ENCODE data around the gene PTTG1IP. TPM values are rescaled to one million over a fixed set of nuclear protein-coding genes. Genes with fewer than 3 reads are reported as not detected.
A peak's percentile ranks its signal among the peaks of the same experiment; 100 is the strongest.

Gene PTTG1IP
- polyA plus RNA-seq, 10 donors = 116 to 144 (median 127) TPM

DNA sequence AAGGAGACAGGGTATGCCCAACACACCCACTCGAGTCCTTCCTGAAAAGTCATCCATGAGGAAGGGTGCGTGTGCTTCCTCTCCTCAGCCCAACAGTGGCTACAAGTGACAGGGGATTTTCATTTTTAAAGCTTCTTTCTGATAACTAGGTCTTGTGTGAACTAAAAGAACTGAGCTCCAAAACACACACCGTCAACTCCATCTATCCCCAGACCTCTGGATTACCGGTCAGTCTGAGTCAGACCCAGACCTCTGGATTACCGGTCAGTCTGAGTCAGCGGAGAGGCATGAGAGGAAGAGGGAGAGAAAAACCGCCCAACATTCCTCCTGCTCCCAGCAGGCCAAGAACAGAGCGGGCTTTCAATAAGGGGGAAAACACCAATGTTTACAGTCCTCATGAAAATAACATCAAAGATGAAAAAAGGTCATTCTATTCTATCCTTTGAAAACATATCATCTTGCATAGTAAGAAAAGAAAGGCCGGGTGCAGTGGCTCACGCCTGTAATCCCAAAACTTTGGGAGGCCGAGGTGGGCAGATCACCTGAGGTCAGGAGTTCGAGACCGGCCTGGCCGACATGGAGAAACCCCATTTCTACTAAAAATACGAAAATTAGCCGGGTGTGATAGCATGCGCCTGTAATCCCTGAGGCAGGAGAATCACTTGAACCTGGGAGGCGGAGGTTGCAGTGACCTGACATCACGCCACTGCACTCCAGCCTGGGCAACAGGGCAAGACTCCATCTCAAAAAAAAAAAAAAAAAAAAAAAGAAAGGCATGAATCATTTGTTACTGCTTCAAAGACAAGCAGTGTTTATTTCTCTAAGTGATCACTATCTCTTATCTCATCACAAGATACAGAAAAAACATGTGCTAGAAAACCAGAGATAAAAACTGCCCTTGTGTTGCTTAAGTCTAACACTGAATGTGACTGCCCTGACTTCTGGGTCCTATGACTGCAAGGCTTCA, 3.4 kb downstream of the PTTG1IP start:
- DNase-seq = peak in 2 of 3 donors; percentile 41 to 71

DNA sequence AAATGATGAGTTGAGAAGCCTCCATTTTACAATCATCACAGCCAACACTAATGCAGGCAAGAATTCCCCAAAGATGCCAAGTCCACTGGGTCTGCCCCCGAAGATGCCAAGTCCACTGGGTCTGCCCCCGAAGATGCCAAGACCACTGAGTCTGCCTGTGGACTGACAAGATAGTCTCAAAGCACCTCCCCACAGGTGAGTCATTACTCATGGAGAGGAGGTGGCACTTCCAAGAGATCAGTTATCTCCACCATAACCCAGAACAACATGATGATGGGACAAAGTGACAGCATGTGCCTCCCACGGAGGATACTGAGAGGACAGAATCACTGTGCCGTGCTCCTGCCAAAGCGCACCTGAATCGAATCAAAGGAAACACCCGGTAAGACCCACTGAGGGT, 4.8 kb downstream of the PTTG1IP start:
- no peak for DNase-seq

DNA sequence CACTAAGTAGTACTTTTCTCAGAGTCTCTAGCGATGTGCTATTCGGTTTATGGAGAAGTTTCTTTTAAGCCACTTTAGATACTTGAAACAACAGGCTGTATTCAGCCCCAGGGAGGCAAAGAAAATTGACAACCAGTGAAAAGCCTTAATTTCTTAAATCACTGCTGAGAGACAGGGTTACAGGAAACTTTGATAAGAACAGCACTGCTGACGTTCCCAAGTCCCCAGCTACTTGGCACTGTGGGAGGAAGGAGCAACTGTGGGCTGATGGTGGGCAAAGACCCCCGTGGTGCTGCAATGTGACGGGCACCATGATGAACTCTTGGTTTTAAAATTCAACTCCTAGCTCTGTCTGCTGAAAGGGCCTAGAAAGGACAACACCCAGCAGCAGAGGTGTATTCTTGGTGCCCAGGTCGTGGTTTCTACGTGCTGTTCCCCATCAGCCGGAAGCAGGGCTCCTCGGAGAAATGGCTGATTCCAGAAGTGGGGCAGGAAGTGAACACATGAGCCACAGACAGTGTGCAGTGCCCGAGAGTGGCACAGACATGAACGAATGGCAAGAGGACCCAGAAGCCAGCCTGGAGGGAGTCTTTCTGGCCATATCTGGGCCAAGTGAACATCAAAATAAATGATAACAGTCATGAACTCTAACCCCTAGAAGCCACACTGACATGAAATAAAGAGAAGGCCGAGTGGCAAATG, 5.3 kb downstream of the PTTG1IP start:
- DNase-seq = no peak

DNA sequence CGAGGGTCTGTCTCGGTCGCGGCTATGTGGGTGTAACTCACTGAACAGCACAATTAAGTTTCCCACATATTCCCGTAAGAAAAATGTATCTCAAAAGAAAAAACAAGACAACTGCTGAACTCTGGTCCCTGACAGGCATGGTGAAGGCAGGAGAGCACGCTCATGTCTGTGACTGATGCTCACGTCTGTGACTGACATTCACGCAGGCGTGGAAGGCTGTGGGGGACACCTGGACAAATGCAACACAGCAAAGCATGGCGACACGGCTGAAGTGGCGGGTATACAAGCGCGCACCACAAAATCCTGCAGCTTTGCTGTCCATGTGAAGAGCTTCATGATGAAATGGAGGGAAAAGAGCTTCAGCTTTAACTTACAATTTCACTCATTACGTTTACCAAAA, 6.0 kb downstream of the PTTG1IP start:
- DNase-seq = no peak

DNA sequence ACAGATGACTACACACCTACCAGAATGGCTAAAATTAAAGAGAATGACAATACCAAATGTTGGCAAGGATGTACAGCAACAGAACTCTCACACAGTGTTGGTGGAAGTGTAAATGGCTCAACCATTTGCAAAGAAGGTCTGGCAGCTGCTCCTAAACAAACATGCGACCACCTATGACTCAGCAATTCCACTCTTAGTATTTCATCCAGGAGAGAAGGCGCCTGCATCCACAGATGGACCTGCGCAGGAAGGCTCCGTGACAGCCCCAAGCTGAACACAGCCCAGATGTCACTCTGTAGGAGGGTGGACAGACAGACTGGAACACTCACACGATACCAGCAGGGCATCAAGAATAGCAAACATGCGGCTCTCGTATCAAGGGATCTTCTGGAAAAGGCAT, 6.7 kb downstream of the PTTG1IP start:
- DNase-seq = no peak

DNA sequence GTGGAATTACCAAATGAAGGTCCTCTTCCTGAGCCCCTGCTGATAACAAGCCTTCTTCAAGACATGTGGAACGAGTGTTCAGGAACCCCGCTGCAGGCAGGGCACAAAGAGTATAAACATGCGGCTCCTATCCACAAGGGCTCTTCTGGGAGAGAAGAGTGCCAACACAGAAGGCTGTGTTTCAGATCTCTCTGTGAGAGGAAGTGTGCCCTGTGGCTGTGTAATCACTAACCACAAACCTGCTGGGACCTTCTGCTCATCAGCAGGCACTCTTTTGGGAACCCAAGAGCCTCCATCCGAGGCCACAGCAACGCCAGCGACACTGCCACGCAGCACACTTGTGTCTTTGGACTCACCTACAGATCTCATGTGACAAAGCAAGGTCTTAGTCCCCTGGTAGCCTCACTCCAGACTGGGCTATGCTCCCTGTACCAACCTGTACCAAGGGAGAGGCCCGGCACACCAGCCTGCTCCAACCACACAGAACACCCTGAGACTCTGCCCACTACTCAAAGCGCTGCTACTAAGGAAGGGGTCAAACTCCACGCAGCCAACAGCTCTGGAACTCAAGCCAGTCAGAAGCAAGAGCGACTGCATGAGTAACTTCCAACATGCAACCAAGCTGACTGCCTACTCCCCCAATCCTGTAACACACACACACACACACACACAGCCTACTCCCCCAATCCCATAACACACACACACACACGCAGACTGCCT, 7.8 kb downstream of the PTTG1IP start:
- DNase-seq = no peak

DNA sequence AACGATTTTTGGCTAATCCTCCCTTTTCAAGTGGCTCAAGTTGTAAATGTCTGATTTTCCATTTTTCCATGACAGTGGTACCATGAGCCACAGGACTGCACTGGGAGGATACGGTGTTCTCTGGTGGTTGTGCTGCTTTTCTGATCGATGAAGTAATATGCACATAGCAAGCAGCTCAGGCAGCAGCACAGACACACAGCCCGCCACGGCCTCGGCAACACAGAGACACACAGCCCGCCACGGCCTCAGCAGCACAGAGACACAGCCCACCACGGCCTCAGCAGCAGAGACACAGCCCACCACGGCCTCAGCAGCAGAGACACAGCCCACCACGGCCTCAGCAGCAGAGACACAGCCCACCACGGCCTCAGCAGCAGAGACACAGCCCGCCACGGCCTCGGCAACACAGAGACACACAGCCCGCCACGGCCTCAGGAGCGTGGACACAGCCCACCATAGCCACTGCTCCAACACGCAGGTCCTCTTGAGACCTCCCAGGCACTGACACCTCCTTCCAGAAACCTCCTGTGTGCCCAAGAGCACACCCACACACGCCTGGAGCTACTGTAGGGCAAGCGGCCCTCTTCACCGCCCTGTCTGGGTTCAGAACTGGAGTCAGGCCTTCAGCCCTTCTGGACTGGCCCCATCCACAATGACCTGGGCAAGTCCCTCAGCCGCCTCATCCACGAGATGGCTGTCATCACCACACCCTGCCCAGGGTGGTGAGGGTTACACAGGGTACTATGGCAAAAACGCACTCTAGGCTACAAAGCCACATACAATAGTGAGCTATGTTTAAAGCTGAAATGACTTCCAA, 10.4 kb downstream of the PTTG1IP start:
- no peak for DNase-seq

DNA sequence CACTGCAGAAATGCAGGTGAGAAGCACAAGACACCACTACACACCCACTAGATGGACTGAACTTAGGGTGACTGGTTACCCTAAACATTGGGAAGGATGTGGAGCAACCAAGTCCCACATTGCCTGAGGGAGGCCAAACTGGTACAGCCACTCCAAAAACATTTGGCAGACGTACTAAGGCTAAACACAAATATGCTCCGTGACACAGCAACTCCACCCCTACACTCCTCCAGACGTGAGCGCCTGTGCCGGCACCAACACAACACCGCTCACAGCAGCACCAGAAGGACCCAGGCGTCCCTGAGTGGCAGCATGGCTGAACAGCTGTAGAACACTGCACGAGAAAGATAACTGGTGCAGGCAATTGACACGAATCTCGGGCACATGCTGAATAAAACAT, 14.7 kb downstream of the PTTG1IP start:
- DNase-seq = no peak

DNA sequence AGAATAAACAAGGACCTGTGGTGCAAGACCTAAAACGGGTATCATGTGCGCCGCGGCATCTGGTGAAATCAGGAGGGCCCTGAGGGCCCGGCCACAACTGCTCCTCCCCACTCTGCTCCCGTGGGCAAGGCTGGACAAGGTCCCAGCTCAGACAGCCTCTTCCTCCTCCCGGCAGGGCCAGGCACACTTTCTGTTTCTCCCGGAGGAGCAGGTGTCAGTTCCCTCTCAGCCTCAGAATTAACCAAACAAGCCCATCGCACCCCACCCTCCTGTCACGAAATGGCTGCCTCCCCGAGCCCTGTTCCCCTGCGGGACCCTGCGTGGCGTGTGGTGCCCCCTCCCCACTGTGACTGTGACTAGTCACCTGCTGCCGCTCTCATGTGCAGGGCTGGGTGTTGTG, 15.2 kb downstream of the PTTG1IP start:
- DNase-seq = no peak

DNA sequence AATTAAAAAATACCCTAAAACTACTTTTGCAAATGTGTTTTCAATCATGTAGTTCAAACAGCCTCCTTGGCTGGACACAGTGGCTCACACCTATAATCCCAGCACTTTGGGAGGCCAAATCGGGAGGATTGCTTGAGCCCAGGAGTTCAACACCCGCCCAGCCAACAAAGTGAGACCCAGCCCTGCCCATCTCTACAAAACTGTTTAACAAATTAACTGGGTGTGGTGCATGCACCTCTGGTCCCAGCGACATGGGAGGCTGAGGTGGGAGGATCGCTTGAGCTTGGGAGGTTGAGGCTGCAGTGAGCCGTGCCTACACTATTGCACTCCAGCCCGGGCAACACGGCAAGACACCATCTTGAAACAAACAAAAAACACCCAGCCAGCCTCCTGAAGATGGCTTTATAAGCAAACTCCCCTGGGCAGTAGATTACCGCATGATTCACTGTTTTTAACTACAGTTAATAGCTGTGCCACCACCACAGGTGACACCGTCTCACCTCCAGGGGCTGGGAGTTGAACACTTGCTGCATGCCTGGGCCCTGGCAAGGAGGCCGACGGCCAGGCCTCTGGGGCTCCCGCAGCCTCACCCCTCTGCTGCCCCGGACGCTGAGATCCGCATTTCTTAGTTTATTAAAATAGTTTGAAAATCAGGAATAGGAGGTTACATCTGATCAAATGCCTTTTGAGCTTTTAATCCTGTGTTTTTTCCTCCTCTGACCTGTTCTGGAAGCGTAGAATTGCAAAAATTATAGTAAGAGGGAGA, 16.2 kb downstream of the PTTG1IP start:
- DNase-seq = no peak

DNA sequence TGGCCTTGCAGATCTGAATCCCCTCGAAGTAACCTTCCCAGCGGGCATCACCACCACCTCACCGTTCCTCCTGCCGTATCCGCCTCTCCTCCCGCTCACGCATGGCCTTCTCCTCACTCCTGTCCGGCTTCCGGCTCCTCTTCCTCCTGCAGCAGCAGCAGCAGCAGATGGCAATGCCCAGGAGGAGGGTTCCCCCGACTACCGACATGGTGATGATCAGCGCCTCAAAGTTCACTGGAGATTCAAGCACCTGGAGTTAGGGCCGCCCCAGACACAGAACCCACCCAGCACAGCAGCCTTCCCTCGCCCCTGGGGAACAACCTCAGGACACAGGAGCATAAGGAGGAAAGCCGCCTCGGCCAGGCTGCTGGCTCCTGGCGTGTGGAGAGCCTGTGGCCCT, 17.4 kb downstream of the PTTG1IP start:
- DNase-seq = no peak

DNA sequence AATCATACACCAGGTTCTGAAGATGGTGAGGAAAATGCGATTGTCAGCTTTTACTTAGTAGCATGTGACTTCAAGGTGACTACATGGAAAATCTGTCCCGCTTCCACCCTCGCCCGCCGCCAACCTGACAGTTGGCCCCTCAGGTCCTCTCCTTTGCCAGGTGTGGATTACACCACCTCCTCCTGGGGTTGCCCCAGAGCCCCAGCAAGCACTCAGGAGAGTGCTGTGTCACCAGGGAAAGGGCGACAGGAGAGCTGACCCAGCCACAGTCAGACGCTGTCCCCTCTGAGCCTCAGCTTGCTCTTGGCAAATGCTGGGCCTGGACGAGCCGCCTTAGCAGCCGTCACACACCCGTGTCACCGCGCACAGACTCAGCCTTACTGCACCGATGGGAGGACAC, 17.9 kb downstream of the PTTG1IP start:
- DNase-seq = no peak

DNA sequence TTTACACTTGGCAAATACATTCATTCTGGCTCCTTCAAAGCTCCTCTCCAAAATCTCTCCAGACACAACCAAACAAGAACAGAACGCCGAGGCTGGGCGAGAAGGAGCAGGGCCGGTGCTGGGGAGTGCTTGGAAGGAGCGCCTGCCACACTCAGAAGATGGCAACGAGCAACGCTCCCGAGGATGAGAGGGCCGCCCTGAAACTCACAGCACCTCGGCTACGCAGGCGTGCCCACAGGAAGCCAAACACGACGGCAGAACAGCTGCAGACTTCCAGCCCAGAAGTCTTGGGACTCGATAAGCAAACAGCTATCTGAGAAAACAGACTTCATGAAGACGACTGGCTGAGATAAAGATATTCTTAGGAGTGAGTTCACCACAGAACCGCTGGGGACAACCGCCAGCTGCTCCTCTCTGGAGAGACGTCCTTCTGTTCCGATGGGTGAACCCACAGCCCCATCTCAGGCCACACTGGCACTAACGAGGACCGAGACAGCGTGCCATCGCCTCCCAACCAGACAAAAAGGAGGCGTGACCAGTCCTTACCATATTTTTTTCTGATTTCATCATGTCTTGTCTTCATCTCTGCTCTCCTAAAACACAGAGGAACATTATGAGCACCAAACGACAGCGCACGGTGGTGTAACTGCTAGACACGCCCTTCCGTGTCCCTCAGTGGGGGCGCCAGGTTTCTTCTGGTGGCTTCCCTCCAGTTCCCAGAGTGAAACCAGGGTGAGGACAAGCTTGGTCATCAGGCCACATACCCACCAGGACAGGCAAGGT, 18.6 kb downstream of the PTTG1IP start:
- no peak for DNase-seq

DNA sequence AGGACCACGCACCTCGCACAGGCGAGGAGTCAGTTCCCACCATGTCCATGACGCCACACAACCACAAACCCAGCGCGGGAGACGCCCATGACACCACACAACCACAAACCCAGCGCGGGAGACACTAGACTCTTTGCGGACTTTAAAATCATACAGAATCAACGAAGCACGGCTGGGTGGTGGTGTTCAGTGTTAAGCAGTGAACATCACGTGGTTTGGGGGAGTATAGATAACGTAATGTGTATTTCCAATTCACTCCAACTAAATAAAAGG, 19.2 kb downstream of the PTTG1IP start:
- no peak for DNase-seq

DNA sequence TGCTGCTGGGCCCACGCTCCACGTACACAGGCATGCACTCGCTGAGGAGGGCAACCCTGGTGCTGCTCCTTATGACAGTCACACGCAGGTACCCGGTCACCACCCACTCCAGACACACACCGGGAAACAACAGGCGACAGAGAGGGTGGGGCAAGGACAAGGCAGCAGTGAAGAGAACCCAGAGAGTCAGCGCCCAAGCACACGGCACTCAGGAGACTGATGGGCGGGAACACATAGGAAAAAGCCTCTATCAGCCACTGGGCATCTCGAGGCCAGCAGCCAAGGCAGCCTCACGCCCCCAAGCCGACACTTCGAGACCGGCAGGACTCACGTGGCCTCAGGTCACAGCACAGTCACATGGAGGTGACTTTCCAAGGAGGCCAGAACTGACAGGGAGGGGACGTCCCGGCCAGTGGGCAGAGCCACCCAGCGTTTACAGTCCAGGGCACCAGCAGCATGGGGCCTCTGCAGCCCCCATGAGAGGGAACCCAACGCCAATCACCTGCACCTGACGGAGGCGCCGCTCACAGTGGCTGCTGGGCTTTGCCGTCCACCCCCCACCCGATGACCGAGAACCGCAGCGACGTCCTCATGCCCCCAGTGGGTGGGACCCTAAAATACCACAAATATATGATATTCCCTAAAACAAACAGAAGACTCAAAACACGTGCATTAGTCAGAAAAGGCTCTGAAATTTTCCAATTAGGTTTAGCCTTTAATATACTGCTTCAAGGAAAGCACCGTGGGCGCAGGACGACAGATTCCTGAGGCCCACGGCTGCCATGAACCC, 19.7 kb downstream of the PTTG1IP start:
- no peak for DNase-seq

DNA sequence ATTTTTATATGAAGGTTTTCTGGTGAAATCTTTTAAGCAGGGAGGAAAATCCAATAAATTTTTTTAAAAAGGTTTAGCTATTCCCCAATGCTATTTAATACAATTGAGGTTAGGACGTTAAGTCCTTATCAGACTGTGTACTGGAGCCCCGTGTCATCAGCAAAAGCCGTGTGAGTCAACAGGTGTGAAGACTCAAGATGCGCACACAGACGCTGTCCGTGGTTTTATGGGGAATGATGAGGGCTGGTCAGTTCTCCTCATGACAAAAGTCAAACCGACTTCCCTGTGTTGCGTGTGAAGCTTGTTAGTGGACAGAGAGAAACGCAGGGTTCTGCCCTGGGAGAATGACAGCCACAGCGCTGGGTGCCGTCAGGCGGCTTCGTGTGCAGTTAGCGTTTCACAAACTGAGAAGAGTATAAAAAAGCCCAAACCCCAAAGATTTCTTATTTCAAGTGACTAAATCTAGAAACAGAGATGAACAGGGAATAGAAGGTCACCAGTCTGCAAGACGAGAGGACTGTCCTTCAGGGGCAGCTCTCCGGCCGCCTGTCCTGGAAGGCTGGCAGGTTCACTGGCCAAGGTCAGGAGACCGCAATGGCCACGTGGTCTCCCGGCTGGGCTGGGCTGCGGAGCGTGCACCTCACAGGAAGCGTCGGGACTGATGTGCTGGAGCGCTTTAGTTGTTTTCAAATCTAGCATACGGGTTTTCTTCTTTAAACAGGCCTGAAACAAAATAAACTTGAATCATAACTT, 22.4 kb downstream of the PTTG1IP start:
- DNase-seq = no peak

DNA sequence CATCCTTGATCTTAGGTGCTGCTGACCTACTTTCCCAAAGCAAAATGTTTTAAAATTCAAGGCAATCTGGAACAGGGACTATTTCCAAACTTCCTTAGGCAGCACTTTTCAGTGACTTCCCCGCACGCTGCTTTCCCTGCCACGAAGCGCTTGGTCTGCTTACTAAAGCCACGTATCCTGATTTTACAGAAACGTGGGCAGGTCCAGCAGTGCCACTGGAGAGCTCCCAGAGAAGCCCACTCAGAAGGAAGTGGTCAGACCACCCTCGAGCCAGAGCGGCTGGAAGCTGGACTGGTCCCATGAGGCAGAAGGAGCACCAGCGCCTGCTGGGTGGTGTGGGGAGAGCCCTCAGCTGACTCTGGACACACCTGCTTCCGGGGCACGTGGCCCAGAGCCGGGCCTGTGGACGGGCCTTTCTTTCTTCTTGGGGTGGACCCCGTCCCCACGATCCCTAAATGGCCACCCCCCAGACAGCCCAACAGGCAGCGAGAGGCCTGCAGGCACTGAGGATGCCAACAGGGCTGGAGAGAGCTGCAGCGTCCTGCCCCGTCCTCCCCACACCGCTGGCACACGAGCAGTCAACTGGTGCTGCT, 23.2 kb downstream of the PTTG1IP start:
- no peak for DNase-seq

DNA sequence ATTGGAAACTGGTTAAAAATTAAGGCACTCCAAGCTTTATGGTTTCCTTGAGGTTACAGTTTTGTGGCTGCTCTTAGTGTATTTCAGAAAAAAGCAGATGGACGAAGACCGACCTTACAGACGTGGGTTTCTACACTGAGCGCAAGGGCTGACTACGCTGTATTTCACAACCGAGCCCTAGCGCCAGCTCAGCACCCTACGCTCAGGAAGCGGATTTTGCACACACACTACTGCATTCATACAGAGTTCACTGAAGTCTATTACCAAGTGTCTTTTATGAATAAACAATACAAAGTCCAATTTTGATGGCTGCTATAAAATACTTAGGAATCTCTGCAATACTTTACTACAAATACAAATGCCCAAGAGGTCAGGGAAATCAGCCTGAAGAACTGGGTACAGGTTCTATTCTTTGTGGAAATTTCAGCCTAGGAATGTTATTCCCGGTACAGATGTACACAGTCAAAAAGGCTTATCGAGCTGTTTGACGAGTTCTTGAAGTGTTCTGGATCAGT, 23.8 kb downstream of the PTTG1IP start:
- no peak for DNase-seq

Data from muscle of back (tissue), 11 donors.